Measurements from ENCODE around the gene CRYBA2.

DNA sequence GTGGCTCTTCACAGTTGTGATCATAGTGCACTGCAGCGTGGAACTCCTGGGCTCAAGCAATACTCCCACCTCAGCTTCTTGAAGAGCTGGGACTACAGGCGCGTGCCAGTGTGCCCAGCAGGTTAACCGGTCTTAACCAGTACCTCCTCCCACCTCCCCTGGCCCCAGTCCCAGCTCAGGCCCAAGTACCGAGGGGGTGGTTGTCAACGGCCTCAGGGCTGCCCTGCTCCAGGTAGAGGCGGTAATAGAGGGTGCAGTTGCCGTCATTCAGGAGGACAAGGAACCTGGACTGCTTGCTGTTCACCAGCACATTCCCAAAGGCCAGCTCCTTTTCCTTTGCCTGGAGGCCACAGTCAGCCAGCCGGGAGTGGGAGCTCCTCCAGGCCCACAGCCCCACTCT lies 28.4 kb upstream of the CRYBA2 start:
- TF ChIP-seq EZH2 (IDR thresholded peaks at IDR 0.05; ENCODE audit: borderline replicate concordance, low read length) = no peak
- TF ChIP-seq, protein P1, sequence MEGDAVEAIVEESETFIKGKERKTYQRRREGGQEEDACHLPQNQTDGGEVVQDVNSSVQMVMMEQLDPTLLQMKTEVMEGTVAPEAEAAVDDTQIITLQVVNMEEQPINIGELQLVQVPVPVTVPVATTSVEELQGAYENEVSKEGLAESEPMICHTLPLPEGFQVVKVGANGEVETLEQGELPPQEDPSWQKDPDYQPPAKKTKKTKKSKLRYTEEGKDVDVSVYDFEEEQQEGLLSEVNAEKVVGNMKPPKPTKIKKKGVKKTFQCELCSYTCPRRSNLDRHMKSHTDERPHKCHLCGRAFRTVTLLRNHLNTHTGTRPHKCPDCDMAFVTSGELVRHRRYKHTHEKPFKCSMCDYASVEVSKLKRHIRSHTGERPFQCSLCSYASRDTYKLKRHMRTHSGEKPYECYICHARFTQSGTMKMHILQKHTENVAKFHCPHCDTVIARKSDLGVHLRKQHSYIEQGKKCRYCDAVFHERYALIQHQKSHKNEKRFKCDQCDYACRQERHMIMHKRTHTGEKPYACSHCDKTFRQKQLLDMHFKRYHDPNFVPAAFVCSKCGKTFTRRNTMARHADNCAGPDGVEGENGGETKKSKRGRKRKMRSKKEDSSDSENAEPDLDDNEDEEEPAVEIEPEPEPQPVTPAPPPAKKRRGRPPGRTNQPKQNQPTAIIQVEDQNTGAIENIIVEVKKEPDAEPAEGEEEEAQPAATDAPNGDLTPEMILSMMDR (IDR thresholded peaks at IDR 0.05; ENCODE audit: low read length) = no peak

All from OCI-LY1 (cell line).